IPS-20b (cell line): ENCODE results near the gene VPS35.
A peak's percentile ranks its signal among the peaks of the same experiment; 100 is the strongest.
"Not testable (repeated sequence)": the region's sequence is repeated elsewhere in the genome, so short reads cannot be mapped to it uniquely, and the experiment has no call there.

Experiments
- H3K27ac ChIP-seq: one replicate; pipeline ENCODE4 v1.5.1; 2013; ENCODE audit warnings: low read length
- H3K27me3 ChIP-seq: 2 replicates; pipeline ENCODE4 v1.6.1; 2013; ENCODE audit warnings: mild to moderate bottlenecking, low read length, inconsistent platforms; ENCODE audit not compliant: insufficient read depth
- H3K36me3 ChIP-seq: 2 replicates; pipeline ENCODE4 v1.6.1; 2013; ENCODE audit warnings: low read depth, mild to moderate bottlenecking, inconsistent platforms, low read length, moderate library complexity; ENCODE audit not compliant: insufficient read depth
- H3K4me1 ChIP-seq: 2 replicates; pipeline ENCODE4 v1.6.1; 2013; ENCODE audit warnings: mild to moderate bottlenecking, control low read depth, inconsistent platforms, low read length, moderate library complexity; ENCODE audit not compliant: insufficient read depth
- H3K4me3 ChIP-seq: 2 replicates; pipeline ENCODE4 v1.5.1; 2013; ENCODE audit warnings: mild to moderate bottlenecking, low read length, inconsistent platforms
- H3K9ac ChIP-seq: 2 replicates; pipeline ENCODE4 v1.6.1; 2013; ENCODE audit warnings: low read depth, mild to moderate bottlenecking, inconsistent platforms, low read length, moderate library complexity
- H3K9me3 ChIP-seq: 2 replicates; pipeline ENCODE4 v1.6.1; 2013; ENCODE audit warnings: mild to moderate bottlenecking, low read depth, low read length, inconsistent platforms; ENCODE audit not compliant: insufficient read depth

VPS35 gene

DNA sequence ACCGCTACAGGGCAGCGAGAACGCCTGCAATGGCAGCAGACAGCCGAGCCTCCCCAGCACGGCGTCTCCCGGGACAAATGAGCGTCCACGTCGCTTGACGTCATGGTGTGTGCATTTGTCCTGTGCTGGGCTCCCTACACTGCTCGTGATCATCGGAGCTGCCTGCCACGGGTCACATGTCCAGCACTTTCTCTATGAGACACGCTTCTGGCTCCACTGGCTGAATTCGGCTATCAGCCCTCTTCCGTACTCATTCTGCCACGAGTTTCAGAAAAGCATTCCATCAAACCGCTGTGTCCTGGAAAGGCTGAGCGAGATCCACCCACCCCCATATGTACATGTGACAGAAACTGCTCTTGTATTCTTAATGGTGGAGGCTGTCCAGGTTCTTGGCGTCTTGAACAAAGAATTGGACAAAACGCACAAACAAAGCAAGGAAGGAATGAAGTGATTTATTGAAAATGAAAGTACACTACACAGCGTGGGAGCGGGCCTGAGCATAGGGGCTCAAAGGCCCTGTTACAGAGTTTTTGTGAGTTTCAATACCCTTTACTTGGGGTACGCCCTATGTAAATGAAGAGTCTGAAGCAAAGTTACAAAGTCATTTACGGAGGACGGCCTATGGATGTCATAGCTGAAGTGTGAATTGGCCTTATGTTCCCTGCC lies 39.3 kb downstream of the VPS35 start:
- H3K27ac ChIP-seq = no peak overlapping the region

GRCh38 chr16:46648656-46649055 lies 40.3 kb downstream of the VPS35 start:
- H3K4me3 ChIP-seq = no peak overlapping the region
- no peaks in the 10 kb centered on the region for H3K4me1 ChIP-seq
- no peaks in the 10 kb centered on the region for H3K36me3 ChIP-seq
- no peaks in the 10 kb centered on the region for H3K9me3 ChIP-seq
- no peak overlapping the region for H3K27ac ChIP-seq
- H3K27me3 ChIP-seq = no peaks in the 10 kb centered on the region
- H3K9ac ChIP-seq = no peak overlapping the region

More for the DNA sequence above, 39.3 kb downstream of the VPS35 start:
- no peaks in the 10 kb centered on the region for H3K27me3 ChIP-seq
- H3K36me3 ChIP-seq = no peaks in the 10 kb centered on the region
- no peaks in the 10 kb centered on the region for H3K9me3 ChIP-seq
- no peak overlapping the region for H3K4me3 ChIP-seq
- no peak overlapping the region for H3K9ac ChIP-seq
- no peaks in the 10 kb centered on the region for H3K4me1 ChIP-seq

- no peaks in the 10 kb centered on the region for H3K9me3 ChIP-seq
- H3K27me3 ChIP-seq = peaks cover 6% of the 10 kb centered on the region; the same call in 1 of the 2 replicates
- no peaks in the 10 kb centered on the region for H3K36me3 ChIP-seq
- H3K9ac ChIP-seq = no peak overlapping the region
- H3K27ac ChIP-seq = no peak overlapping the region
- H3K4me1 ChIP-seq = no peaks in the 10 kb centered on the region
- no peak overlapping the region for H3K4me3 ChIP-seq
These were observed 49.7 kb downstream of the VPS35 start for GRCh38 chr16:46638947-46639925.

DNA sequence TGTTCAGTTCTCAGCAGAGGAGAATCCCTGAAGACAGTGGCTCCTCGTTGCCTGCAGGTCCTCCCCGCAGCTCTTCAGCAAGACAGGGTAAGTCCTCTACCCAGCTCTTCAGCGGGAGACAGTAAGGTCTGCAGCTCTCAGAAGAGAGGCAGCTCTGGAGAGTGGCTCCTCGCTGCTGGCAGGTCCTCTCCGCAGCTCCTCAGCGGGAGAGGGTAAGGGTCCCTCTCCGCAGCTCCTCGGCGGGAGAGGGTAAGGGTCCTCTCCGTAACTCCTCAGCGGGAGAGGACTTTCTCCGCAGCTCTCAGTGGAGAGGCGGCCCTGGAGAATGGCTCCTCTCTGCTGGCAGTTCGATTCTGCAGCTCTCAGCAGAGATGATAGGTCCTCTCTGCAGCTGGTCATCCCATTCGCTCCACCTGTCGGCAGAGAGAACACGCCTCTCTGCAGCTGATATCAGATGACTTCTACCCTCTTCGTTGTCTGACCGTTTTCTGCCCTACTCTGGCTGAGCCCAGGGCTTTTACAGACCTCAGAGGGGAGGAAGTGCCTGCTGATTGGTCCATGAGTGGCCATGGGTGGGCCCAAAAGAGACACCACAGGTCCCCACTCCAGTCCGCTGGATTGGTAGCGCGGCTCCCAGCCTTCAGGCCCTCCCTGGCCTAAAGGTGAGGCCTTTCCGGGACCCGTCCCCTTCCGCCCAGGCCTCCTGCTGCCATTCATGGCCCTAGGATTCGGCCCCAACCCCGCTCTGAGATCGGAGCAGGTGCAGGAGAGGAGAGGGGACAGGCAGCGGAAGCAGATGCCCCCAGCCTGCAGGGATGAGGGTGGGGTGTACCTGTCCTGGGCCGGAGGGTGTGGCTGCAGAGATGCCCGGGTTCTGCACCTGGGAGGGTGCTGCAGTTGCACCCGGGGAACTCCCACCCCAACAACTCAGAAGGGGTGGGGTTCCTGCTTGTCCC lies 55.9 kb downstream of the VPS35 start:
- H3K27me3 ChIP-seq = peaks cover 17% of the 10 kb centered on the region
- H3K9me3 ChIP-seq = no peaks in the 10 kb centered on the region
- H3K27ac ChIP-seq = no peak overlapping the region
- no peaks in the 10 kb centered on the region for H3K4me1 ChIP-seq
- H3K36me3 ChIP-seq = no peaks in the 10 kb centered on the region
- peak overlapping the region; percentile 17 for H3K9ac ChIP-seq
- peak overlapping the region; percentile 67 for H3K4me3 ChIP-seq

- H3K4me3 ChIP-seq = no peak overlapping the region
- no peaks in the 10 kb centered on the region for H3K4me1 ChIP-seq
- no peak overlapping the region; the same call in 1 of the 2 replicates for H3K9ac ChIP-seq
- no peaks in the 10 kb centered on the region for H3K36me3 ChIP-seq
- peaks cover 11% of the 10 kb centered on the region; the same call in 1 of the 2 replicates for H3K27me3 ChIP-seq
- no peaks in the 10 kb centered on the region for H3K9me3 ChIP-seq
- no peak overlapping the region for H3K27ac ChIP-seq
These were observed 59.4 kb downstream of the VPS35 start for GRCh38 chr16:46629331-46630219.

- no peak overlapping the region for H3K27ac ChIP-seq
- no peak overlapping the region for H3K4me3 ChIP-seq
- H3K9ac ChIP-seq = no peak overlapping the region
- peaks cover 11% of the 10 kb centered on the region; the same call in 1 of the 2 replicates for H3K27me3 ChIP-seq
- no peaks in the 10 kb centered on the region for H3K9me3 ChIP-seq
- no peaks in the 10 kb centered on the region for H3K4me1 ChIP-seq
- H3K36me3 ChIP-seq = no peaks in the 10 kb centered on the region
These were observed 61.2 kb downstream of the VPS35 start for GRCh38 chr16:46627746-46628145.

- not testable (repeated sequence) for H3K9ac ChIP-seq, H3K4me3 ChIP-seq, H3K4me1 ChIP-seq, H3K36me3 ChIP-seq, H3K9me3 ChIP-seq, H3K27me3 ChIP-seq, H3K27ac ChIP-seq
These were observed 62.3 kb downstream of the VPS35 start for GRCh38 chr16:46626681-46627080.

DNA sequence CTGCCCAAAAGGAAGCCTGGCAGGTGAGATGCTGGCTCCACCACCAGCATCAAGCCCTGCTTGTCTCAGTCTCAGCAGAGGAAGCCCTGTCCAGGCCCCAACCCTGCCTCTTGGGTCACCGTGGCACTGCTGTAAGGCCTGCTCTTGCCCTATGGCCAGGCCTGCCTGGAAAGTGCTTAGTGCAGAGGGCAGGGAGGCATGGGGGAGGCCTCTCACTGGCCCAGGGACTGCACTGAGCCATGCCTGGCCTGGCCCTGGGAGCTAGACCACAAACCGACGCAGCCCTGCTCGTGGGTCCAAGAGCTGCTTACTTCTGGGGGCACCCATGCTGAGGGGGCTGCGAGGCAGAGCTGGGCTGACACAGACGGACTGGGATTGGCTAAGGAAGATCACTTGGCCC lies 64.1 kb downstream of the VPS35 start:
- H3K36me3 ChIP-seq, H3K9ac ChIP-seq, H3K9me3 ChIP-seq, H3K27me3 ChIP-seq, H3K4me1 ChIP-seq, H3K27ac ChIP-seq, H3K4me3 ChIP-seq: not testable (repeated sequence)

GRCh38 chr16:46623707-46624106 lies 65.3 kb downstream of the VPS35 start:
- H3K27me3 ChIP-seq, H3K27ac ChIP-seq, H3K4me1 ChIP-seq, H3K36me3 ChIP-seq, H3K9me3 ChIP-seq, H3K4me3 ChIP-seq, H3K9ac ChIP-seq: not testable (repeated sequence)

- H3K9ac ChIP-seq, H3K27ac ChIP-seq, H3K9me3 ChIP-seq, H3K4me1 ChIP-seq, H3K27me3 ChIP-seq, H3K4me3 ChIP-seq: not testable (repeated sequence)
- peaks cover 12% of the 10 kb centered on the region; the same call in 1 of the 2 replicates for H3K36me3 ChIP-seq
These were observed 65.7 kb downstream of the VPS35 start for GRCh38 chr16:46623246-46623645.
